HCT116 (cell line): ENCODE measurements around the gene CHSY1.

Source experiments
- CTCF ChIP-seq, 3 experiments: fragments of 200-600 bp in 1 of 3; sonication (generic) in 1 of 3; IDR thresholded peaks in 2 of 3; conservative IDR thresholded peaks in 1 of 3; 2 replicates each; pipeline ENCODE4 v1.5.1; 2012 to 2017; ENCODE audit warnings: low read depth in 2 of 3, low read length in 2 of 3, antibody characterized with exemption in 1 of 3, borderline replicate concordance in 1 of 3, control low read depth in 1 of 3, mild to moderate bottlenecking in 1 of 3, mixed read lengths in 1 of 3, mixed run types in 1 of 3, moderate library complexity in 1 of 3; ENCODE audit not compliant: insufficient read depth in 1 of 3
- EZH2 ChIP-seq: fragments of 200-600 bp; sonication (generic); IDR thresholded peaks from 2 replicates; pipeline ENCODE4 v1.6.1; 2017; ENCODE audit warnings: antibody characterized with exemption, mixed run types
- EZH2phosphoT487 ChIP-seq: fragments of 200-600 bp; IDR thresholded peaks from 2 replicates; pipeline ENCODE4 v1.6.1; 2018; ENCODE audit warnings: antibody characterized with exemption, borderline replicate concordance
- MAX ChIP-seq: IDR thresholded peaks from 2 replicates; pipeline ENCODE4 v1.6.1; 2012
- POLR2A ChIP-seq: IDR thresholded peaks from 2 replicates; pipeline ENCODE4 v1.7.0; 2011; ENCODE audit warnings: borderline replicate concordance; ENCODE audit not compliant: insufficient read depth, insufficient read length; ENCODE audit errors: extremely low read depth

GRCh38 chr15:101239724-101240136, 12.1 kb downstream of the CHSY1 start:
- no peak for TF ChIP-seq CTCF (IDR thresholded peaks at IDR 0.05 in 2 of 3, conservative IDR thresholded peaks at IDR 0.05 in 1 of 3; ENCODE audit: borderline replicate concordance in 1 of 3, insufficient read depth in 1 of 3, low read depth in 2 of 3, low read length in 2 of 3)
- no peak for TF ChIP-seq EZH2
- no peak for TF ChIP-seq POLR2A
- no peak for TF ChIP-seq MAX
- no peak for TF ChIP-seq EZH2phosphoT487
